NCI-H187 treated with DMSO at 0.1 percent for 48 hours (cell line): ENCODE data around the gene LRRC56.

Source experiments
- DNase-seq: peaks from one replicate; lab custom pipeline; 2025; lab: John Stamatoyannopoulos, UW

The LRRC56 gene

DNA sequence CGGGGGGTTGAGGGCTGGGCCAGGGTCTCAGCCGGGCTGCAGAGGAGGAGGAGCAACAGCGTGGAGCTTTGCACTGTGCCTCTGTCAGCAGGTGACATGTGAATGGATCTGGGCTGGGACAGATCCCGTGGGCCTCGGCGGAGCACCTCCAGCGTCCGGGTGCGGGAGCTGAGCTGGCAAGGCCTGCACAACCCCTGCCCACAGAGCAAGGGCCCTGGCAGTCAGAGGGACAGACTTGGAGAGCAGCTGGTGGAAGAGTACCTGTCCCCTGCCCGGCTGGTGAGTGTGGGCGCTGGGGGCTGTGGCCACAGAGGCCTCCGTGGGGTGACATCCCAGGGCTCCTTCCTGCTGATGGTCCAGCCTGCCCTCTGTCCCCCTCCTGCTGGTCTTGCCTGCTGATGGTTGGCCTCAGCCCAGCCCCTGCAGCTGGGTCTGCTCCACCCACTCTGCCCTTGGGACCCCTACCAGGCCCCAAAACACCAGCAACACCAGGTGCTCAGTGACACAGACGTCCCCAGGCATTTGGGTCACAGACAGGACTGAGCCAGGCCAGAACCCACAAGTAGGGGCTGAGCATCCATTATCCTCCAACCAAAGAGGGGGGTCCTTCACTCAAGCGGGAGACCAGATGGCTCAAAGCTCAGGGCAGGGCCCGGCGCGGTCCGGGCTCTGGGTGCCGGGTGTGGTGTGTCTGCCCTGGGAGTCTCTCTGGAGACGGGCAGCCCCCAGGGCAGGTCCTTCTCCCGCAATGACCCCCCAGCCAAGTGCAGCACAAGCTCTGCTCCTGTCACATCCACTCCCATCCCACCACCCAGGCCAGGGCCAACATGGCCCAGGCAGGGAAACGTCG lies 3.5 kb downstream of the LRRC56 start:
- DNase-seq = no peak

DNA sequence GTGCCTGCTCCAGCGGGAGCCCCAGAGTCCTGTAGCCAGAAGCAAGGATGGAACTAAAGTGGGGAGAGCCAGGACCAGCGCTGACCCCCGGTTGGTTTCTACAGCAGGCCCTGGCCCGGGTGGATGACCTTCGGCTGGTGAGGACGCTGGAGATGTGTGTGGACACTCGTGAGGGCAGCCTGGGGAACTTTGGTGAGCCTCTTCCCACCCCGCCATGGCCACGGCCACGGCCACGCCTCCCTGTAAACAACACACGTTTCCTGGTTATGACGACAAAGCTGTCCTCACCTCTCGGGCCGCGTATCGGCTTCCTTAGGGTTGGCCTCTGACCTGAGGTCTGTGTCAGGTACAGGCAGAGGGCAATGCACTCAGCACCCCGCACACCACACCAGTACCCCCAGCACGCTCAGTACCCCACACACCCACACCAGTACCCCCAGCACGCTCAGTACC lies 4.1 kb downstream of the LRRC56 start:
- no peak for DNase-seq

DNA sequence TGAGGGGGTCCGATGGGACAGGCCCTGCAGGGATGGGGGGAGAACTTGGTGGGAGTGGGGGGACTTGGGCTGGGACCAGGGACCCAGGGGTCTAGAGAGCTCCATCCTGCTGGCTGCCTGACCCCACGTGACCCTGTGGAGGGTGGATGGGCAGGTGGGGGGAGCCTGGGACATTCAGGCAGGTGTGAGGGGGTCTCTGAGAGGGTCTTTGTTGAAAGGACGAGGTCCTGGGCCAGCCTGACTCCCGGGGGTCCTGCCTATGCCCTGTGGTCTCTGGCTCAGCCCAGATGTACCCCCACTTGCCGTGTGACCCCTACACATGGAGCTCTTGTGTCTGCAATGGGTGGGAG lies 7.5 kb downstream of the LRRC56 start:
- DNase-seq = no peak

DNA sequence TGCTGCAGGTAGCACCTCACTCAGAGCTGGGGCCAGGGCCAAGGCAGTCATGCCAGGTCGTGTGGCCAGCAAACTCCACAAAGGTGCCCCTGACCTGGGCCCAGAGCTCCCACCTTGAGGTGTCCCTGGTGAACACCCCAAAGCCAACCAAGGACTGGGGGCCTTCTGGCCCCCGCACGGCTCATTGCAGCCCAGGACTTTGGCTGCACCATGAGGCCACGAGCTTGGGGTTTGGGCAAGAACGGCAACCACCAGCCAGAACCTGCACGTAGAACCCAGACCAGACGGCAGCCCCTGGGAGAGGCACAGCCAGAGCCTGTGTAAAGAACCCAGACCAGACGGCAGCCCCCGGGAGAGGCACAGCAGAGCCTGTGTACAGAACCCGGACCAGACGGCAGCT lies 7.8 kb downstream of the LRRC56 start:
- DNase-seq = no peak

DNA sequence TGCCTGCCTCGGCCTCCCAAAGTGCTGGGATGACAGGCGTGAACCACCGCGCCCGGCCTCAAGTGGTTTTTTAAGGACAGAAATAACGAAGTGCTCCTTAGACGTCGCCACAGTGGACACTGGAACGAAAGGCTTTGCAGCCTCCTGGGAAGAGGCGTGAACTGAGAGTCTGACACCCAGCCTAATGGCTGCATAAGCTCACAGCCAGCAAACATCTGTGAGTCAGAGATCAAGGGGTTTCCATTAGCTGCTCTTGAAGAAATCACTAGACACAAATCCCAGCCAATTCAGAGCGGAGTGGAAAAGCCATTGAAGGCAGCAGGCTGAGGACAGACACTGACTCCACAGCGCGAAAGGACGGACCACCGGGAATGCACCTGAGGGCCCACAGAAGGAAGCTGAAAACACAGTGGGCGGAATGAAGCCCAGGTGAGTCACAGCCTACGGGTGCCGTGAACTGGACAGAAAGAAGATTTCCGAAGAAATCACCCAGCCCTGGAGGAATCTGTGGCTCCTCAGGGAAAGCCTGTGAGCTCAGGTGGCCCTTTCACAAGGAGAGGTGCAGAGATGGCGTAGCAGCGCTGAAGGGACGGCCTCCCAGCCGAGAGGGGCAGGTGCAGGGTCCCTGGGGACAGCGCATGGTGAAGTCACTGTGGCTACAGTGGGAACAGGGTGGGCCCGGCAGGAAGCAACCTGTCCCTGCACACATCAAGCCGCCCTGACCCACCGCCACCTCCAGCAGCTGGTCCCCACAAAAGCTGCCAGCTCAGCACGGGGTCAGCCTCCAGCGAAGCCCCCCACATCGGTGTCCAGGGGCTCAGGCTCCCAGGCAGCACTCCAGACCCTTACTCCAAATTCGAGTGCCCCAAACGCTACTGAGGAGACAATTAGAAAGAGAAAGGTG lies 11.6 kb downstream of the LRRC56 start:
- no peak for DNase-seq

DNA sequence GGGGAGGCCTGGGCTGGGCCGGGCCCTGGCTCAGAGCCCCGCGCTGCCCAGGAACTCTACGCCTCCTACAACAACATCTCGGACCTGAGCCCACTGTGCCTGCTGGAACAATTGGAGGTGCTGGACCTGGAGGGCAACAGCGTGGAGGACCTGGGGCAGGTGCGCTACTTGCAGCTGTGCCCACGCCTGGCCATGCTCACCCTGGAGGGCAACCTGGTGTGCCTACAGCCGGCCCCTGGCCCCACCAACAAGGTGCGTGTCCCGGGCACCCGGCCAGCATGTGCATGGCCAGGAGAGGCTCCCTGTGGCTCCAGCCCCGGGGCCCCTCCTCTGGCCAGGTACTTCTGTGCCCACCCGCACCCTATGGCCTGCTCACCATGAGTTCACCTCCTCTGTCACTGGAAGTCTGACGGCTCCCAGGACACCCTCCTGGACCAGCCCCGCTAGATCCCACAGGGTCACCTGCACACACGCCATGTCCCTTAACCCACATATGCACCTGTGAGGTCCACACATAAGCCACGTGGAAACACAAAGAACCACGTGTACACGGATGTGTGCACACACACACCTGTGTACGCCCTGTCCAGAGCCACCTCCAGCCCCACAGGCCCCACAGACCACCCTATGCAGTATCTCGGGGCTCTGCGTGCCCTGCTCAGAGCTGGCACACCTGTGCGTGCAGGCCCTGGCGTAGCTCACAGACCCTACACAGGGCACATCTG lies 12.9 kb downstream of the LRRC56 start:
- DNase-seq = no peak

DNA sequence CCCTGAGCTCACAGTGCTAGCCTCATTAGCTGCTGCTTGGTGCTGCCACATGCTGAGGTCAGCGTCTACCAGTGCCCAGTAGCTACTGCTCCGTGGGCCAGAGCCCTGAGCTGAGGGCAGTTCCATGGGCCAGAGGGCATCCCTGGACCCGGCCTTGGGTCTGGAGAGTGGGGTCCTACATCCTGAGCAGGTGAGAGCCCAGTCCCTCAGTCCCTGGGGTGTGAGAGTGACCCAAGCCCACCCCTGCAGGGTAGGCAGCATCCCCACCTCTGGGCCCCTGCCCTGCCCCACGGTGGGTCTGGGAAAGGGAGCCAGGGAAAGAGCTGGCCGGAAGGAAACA lies 13.4 kb downstream of the LRRC56 start:
- DNase-seq = no peak

DNA sequence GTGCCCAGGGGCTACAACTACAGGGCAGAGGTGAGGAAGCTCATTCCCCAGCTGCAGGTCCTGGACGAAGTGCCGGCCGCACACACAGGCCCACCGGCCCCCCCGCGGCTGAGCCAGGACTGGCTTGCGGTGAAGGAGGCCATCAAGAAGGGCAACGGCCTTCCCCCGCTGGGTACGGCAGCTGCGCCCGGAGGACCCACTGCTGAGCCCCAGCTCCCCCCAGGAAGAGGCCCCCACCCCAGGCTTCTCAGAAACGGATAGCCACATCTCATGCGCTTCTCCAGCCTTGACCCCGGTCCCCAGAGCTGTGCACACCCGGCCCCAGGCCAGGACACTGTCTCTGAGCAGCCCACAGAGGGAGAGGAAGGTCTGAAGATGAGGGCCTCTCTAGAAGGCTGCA lies 13.8 kb downstream of the LRRC56 start:
- DNase-seq = no peak

DNA sequence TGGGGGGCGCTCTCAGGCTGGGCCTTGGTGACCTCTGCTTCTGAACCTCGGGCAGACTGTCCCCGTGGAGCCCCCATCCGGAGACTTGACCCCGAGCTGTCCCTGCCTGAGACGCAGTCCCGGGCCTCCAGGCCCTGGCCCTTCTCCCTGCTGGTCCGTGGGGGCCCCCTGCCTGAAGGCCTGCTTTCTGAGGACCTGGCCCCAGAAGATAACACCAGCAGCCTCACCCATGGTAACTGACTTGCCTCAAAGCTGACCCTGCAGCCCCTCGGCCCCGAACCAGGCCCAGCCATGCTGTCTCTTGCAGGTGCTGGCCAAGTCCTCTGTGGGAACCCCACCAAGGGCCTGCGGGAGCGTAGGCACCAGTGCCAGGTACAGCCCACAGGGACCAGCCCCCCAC lies 14.3 kb downstream of the LRRC56 start:
- no peak for DNase-seq

DNA sequence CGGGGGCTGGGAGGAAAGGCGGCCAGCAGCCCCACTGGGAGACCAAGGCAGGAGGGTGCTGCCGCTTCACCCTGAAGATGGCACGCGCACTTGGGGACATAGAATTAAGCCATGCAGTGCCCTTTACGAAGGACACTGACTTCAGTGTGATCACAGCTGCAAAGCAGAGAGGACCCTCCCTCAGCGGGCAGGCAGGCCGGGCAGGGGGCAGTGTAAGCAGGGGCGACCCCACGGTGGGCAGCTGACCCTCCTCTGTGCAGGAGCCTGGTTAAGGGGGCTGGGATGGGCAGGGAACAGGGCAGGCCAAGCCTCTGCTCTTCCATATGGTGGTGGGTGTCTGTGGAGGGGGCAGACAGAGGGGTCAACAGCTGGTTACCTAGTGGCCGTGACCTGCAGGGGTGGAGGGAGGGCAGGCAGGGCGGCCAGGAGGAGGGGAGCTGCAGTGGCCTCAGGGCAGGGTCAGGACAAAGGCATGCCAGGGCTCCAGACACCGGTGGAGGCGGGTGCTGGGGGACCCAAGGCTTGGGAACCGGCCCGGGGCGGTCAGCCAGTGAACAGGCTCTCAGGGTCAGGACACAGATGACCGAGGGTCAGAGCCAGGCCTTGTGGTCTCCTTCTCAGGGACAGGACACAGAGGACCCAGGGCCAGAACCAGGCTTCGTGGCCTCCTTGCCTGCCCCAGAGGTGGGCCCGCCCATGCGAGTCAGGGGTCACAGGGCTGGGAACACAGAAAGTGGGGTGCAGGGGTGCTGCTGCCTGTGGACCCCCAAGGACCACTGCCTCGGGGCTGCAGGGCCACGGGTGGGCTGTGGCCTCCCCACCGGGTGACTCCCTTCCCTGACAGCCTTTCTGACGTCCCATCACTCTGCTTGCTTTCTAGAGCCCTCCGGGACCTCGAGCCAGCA lies 16.0 kb downstream of the LRRC56 start:
- DNase-seq = no peak

DNA sequence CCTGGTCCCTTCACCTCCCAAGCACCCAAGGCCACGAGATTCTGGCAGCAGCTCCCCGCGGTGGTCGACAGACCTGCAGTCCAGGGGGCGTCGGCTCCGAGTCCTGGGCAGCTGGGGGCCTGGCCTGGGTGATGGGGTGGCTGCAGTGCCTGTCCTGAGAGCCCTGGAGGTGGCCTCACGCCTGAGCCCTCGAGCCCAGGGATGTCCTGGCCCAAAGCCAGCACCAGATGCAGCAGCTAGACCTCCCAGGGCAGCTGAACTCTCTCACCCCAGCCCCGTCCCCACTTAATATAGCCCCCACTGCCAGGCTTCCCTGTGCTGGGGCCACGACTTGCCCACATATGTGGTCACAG lies 16.6 kb downstream of the LRRC56 start:
- no peak for DNase-seq

DNA sequence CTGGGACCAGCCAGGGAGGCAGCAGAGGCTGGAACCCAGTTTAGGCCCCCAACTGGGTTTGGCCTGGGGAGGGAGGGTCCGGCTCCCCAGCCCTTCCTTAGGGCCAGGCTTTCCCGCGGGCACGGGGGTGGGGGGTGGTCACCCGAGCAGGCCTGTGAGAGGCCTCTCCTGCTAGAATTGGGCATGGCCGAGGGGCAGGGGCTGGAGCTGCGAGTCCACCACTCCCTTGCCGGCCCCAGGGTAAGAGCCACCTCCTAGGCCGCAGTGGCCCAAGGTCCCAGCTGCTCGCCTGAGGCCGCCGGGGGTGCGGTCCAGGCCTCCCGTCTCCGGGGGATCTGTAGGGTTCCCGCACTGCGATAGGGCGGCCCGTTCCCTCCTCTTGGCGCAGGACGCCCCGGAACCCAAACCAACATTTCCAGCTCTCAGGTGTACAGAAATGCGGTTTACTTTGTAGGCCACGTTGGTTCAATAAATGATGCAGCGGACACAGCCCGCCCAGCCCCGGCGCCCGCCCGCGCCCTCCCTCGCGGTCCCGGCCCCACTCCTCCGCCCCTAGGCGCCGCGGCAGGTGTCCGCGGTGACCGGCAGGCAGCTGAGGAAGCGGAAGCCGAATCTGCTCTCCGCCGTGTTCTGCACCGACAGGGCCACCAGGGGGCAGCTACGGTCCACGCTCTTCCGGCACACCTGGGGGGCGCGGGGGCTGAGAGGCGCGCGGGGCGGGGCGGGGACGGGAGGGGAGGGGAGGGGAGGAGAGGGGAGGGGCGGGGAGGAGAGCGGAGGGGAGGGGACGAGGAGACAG lies 17.3 kb downstream of the LRRC56 start:
- DNase-seq = no peak

DNA sequence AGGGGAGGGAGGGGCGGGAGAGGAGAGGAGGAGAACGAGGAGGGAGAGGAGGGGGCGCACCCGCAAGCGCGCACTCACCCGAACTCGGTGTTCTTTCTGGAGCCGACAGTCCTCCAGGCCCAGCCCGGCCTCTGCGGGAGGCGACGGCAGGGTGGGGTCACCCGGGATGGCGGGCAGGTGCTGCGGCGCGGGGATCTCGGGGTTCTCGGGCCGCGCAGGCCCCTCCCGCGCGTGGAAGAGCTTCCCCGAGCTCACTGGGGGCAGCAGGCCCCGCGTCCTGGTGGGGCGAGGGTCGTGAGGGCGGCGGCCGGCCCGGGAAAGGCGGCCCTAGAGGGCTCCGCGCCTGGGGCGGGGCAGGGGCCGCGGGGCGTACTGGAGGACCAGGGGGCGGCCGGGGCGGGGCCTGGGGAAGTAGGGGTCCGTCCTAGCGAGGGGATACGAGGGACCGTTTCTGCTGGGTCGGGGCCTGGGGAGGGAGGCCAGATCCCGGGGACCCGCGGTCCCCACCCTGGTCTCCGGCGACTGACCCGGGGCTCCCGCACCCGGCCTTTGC lies 18.0 kb downstream of the LRRC56 start:
- no peak for DNase-seq

DNA sequence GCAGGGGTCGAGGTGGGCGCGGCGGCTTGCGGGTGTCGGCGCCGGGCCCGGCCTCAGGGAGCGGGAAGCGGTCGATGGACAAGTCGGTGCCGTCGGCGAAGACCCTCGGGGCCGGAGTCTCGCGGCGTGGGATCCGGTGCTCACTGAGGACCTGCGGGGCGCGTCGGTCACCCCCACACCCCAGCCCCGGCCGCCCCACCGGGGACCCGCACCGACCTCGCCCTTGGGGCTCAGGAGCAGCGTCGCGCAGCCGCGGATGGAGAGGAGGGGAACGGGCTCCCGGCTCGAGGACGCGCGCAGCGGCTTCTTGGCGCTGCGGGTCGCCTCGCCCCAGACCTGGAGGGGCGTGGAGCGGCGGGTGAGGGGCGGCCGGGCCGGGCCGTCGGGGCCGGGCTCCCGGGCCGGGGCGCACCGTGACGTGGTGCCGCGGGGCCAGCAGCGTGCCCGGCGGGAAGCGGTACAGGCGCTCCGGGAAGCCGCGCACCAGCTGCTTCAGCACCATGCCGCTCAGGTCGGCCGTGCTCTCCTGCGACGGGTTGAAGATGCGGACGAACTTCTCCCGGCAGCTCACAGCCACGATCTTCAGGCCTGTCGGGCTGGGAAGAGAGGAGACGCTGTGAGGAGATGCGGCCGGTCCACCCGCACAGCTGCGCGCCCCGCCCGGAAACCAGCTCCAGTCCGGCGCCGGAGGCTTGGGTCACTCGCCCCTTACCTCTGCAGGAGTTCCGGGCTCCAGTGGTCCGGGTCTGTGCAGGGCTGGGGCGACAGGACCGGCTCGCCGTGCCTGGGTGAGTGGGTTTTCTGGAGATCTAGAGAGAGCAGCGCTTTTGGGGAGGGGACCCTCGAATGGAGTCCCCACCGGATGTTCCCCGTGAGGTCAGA lies 18.7 kb downstream of the LRRC56 start:
- DNase-seq = no peak

DNA sequence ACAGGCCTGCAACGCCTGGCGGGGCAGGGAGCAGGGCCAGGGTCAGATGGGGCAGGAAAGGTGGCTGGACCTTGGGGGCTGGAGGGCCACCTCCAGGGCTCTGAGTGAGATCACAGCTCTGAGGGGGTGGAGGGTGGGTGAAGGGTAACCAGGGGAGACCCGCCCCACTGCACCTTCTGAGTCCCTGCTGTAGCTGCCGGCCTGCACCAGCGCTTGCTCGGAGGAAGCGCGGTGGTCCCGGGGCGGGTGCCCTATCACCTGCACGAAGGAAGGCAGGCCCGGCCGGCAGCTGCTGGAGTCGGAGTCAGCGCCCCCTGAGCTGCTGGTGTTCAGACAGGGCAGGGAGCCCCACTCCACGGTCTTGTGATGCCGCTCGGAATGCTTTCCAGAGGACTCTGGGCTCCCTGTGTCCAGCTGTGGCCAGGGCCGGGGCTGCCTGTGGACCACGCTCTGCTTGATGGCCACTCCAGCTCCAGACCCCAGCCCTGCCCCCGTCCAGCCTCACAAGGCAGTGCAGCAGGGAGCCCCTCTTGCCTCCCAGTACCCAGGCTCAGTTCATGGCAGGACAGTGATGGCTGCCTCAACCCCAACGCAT lies 19.4 kb downstream of the LRRC56 start:
- DNase-seq = no peak

DNA sequence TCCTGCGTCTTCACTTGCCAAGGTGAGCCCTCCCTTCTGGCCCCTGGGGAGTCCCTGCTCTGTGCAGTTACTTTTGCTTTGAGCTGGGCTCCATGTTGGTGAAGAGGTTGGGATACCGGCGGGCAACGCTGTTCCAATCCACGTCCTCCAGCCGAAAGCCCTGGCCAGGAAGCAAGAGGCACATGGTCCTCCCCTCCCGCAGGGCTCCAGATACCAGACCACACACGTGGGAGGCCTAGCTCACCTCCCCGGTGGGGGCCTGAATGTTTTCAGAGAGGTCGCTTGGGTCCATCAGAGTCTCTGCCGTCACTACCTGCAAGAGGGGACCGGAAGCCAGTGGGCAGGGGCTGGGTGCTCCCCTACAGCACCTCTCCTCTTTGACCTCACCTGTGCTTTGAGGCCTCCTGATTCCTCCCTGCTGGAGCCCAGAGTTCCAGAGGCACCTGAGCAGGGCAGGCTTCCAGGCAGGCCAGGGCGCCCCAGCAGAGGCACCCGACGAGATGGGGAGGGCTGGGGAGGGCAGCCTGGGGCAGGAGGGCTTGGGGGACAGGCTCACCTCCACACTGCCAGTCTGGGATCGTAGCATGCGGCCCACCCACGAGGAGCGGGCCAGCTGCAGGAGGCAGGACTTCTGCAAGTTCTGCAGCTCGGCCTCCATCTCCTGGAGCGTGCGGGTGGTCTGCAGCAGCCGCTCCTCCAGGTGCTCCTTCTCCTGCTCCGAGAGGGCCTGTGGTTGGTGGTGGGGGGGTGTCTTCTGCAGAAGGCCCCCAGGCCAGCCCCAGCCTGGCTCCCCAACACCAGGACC lies 20.2 kb downstream of the LRRC56 start:
- DNase-seq = no peak

DNA sequence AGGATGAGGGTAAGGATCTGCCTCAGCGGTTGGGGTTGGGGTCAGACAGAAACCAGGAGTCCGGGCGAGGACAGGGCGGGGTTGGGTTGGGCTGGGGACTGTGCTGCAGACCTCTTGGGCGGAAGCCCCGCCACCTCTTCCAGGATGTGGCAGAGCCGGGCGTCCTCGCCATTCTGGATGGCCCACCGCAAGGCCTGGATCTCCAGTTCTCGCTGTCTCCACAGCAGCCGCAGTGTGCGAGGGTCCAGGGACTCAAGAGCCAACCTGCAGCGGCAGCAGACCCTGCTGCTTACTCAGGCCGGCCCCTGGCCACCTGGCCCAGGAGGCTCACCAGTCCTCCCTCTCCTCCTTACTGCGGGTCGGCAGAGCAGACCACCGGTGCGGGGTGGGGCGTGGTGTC lies 21.2 kb downstream of the LRRC56 start:
- no peak for DNase-seq

DNA sequence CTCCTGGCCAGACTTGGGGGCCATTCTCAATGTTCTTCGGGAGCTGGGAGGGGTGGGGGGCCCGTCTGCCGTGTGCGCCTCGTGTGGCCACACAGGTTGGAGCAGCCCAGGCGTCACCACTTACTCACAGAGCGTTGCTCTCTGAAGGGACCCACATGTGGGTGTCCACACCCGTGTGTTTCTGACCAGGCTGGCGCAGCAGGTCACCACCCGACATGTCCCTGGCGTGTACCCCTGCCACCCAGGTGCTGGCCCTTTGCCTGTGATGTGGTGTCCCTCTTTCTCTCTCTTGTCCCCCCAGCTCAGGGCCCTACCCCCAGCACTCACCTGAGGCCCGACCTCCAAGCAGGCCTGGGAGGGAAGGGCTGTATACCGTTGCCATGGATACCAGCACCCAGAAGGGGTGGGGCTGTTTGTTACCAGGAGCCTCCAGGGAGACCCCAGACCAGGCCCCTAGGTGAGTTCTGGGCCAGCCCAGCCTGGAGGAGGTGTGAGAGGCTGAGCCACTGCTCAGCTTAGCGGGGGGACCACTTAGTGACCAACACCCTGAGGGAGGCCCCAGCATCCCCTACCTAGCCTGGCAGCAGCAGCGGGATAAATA lies 21.8 kb downstream of the LRRC56 start:
- DNase-seq = no peak
